Mucosa of descending colon (tissue), 3 donors: ENCODE results near the gene MXD3. TPM values are rescaled to one million over a fixed set of nuclear protein-coding genes. Genes with fewer than 3 reads are reported as not detected.

Experiments
- ATAC-seq: fragments of 200-7000 bp; cut with Tn5 transposase; one replicate; pipeline ENCODE4 v1.9.1; 2020; ENCODE audit warnings: mild to moderate bottlenecking, moderate library complexity
- DNase-seq, 3 donors: peaks; one replicate each; pipeline ENCODE4 v3.0.0-alpha.2; 2020
- H3K36me3 ChIP-seq: fragments of 200-600 bp; one replicate; pipeline ENCODE4 v1.8.0; 2021; ENCODE audit warnings: low read depth, mild to moderate bottlenecking
- H3K4me1 ChIP-seq: fragments of 200-600 bp; one replicate; pipeline ENCODE4 v1.8.0; 2021; ENCODE audit warnings: low read depth, mild to moderate bottlenecking
- H3K4me3 ChIP-seq: fragments of 200-600 bp; one replicate; pipeline ENCODE4 v1.8.0; 2021; ENCODE audit warnings: mild to moderate bottlenecking
- H3K9me3 ChIP-seq: fragments of 200-600 bp; one replicate; pipeline ENCODE4 v1.8.0; 2021; ENCODE audit warnings: mild to moderate bottlenecking
- CTCF ChIP-seq: fragments of 200-600 bp; IDR thresholded peaks from one replicate; pipeline ENCODE4 v1.8.0; 2022; ENCODE audit warnings: antibody characterized with exemption, mild to moderate bottlenecking
- intact Hi-C, 2 donors: fragments of 100-400 bp; cut with DNase I in 1 of 2; cut with micrococcal nuclease in 1 of 2; formaldehyde crosslinking; loops; one replicate each; pipeline versions ENCODE4 v1.11.0 to v1.11.1; 2022; cut with DNase I, micrococcal nuclease
- total RNA-seq, 3 donors: library from RNA; stranded (reverse); fragmentation: NEBNext Ultra II Directional in 2 of 3; extraction: Animal tissue kit (Norgen Biotek cat#: 25700) in 2 of 3; gene quantifications; one replicate each; pipeline versions ENCODE4 v1.2.1 to v1.2.4, GENCODE V29; 2021 to 2023
- donor health status: DM: no; HTN: no; CAD: no; lungs with moderate emphysema.
- donor health status: DM: no; HTN: no; CAD: no.
- donor health status: DM: no; HTN: yes; CAD: no.

MXD3 gene
- total RNA-seq, 3 donors from 2014 or later, result 10.3 to 19.4 (median 10.9) TPM

DNA sequence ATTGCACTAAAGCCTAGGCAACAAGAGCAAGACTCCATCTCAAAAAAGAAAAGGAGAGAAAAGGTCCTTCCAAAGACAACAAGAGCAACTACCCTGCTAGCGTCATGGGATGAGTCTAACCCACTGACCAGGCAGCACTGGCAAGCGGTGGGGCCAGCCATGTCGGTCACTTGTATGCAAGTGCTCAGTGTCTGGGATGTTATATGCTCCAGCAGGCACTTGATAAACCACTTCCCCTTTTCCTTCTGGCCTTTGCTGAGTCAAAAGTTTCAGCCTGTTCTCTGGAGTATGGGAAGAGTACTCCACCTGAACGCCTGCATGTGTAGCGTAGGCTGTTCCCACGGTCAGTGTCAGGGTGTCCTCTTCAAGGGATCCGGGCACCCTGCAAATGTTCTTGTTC is 9.2 kb upstream of the MXD3 start:
- ATAC-seq (peak; percentile 20), DNase-seq (peak in 1 of 3 donors; percentile 22)
- Histone ChIP-seq H3K36me3 (no peaks in the 10 kb centered on the region), H3K9me3 (no peaks in the 10 kb centered on the region), H3K4me3 (no peak overlapping the region), H3K4me1 (peaks cover 6% of the 10 kb centered on the region)
- intact Hi-C loops, result no loop called here
- TF ChIP-seq CTCF, result no peak

- H3K4me1 ChIP-seq, result no peaks in the 10 kb centered on the region
- H3K4me3 ChIP-seq, result no peak overlapping the region
- no peak for TF ChIP-seq CTCF
- intact Hi-C loops, result loop anchor here in 1 of 2 donors (10.0 kb wide), 1 partner anchor 45 kb away; no protein-coding TSS in a partner anchor
- H3K9me3 ChIP-seq, result no peaks in the 10 kb centered on the region
- H3K36me3 ChIP-seq, result no peaks in the 10 kb centered on the region
- peak in 1 of 3 donors; percentile 23 for DNase-seq
- peak; percentile 11 for ATAC-seq
Measured at GRCh38 chr5:177319913-177320588, 8.4 kb upstream of the MXD3 start.

DNA sequence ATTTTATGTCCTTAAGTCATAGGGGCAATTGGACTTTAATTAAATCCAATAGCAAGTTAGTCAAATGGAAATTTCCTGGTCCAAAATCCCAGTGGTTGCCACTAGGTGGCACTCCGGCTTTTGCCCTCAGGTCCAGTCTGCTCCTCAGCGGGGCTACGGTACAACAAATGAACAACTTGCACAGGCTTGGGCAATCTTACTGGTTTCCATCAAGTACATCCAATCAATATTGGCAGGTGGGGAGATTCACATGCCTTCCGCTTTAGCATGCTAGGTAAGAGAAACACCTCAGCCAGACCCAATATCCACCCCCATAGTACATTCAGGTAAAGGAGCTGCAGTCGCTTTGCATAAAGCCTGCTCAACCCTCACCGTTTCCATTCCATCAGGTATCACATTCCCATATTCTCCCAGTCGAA is 6.3 kb upstream of the MXD3 start:
- TF ChIP-seq CTCF, result peak; percentile 79

GRCh38 chr5:177316005-177316404 is 4.3 kb upstream of the MXD3 start:
- DNase-seq (no peak), ATAC-seq (no peak)
- H3K9me3 ChIP-seq, result no peaks in the 10 kb centered on the region
- peaks cover 3% of the 10 kb centered on the region for H3K36me3 ChIP-seq
- H3K4me1 ChIP-seq, result peaks cover 16% of the 10 kb centered on the region
- intact Hi-C loops, result loop anchor here in 1 of 2 donors (10.0 kb wide), 1 partner anchor 49 kb away; no protein-coding TSS in a partner anchor
- TF ChIP-seq CTCF, result no peak
- no peak overlapping the region for H3K4me3 ChIP-seq

More for the DNA sequence above, 6.3 kb upstream of the MXD3 start:
- intact Hi-C loops, result loop anchor here in 1 of 2 donors (10.0 kb wide), 1 partner anchor 47 kb away; no protein-coding TSS in a partner anchor
- Histone ChIP-seq H3K4me3 (no peak overlapping the region), H3K36me3 (no peaks in the 10 kb centered on the region), H3K9me3 (no peaks in the 10 kb centered on the region), H3K4me1 (peaks cover 2% of the 10 kb centered on the region)
- ATAC-seq (peak; percentile 82), DNase-seq (peak; percentile 60 to 91 (median 75))

- no peaks in the 10 kb centered on the region for H3K9me3 ChIP-seq
- H3K36me3 ChIP-seq, result peaks cover 3% of the 10 kb centered on the region
- DNase-seq (peak in 1 of 3 donors; percentile 23), ATAC-seq (no peak)
- intact Hi-C loops, result loop anchor here in 1 of 2 donors (10.0 kb wide), 1 partner anchor 49 kb away; no protein-coding TSS in a partner anchor
- no peak for TF ChIP-seq CTCF
- H3K4me3 ChIP-seq, result no peak overlapping the region
- peaks cover 21% of the 10 kb centered on the region for H3K4me1 ChIP-seq
Measured at GRCh38 chr5:177315411-177315810, 3.7 kb upstream of the MXD3 start.
